ENCODE measurements around the gene PTMS.
"Not testable (repeated sequence)": the region's sequence is repeated elsewhere in the genome, so short reads cannot be mapped to it uniquely, and the experiment has no call there.

Gene PTMS

GRCh38 chr12:6765634-6766581 lies at the start of gene PTMS:
TSS of gene PTMS (plus strand) at chr12:6766363. CDS start at chr12:6766706, 343 bp downstream.
- peak; percentile 97 for DNase-seq (ENCODE audit: low read depth, low spot score)

GRCh38 chr12:6716874-6717437 lies 49.2 kb upstream of the PTMS start:
- no peak for DNase-seq (ENCODE audit: low read depth, low spot score)

GRCh38 chr12:6722863-6723262 lies 43.3 kb upstream of the PTMS start:
- no peak for DNase-seq (ENCODE audit: low read depth, low spot score)

- DNase-seq (ENCODE audit: low read depth, low spot score) = peak; percentile 99
Measured at GRCh38 chr12:6723607-6724408, 42.4 kb upstream of the PTMS start, which contains the start of gene COPS7A. TSS of gene COPS7A (plus strand) at chr12:6724046. CDS start at chr12:6724657, 611 bp downstream.

DNA sequence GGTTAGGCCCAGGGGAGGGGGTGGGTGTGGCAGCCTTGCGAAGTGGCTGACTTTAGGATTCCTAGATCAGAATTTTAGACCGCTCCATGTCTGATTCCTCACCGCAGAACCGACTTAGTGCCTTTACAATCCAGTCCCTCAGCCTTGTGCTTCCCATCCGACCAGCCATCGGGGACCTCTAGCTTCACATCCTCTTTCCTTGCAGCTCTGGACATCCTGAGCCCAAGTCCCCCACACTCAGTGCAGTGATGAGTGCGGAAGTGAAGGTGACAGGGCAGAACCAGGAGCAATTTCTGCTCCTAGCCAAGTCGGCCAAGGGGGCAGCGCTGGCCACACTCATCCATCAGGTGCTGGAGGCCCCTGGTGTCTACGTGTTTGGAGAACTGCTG lies 41.8 kb upstream of the PTMS start:
- no peak for DNase-seq (ENCODE audit: low read depth, low spot score)

DNA sequence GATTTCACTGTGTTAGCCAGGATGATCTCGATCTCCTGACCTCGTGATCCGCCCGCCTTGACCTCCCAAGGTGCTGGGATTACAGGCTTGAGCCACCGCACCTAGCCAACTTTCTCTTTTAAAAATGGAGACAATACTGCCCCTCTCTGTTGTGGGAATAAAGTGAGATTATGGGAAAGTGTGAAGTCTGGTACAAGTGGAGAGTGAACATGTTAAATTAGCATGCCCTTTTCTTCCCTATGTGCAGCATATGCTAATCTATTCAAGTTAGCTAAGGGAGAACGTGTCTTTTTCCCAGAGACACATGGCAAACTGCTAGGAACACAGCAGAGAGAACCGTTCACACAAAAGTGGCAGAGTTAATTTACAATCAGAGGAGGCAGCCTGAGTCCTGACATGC lies 40.8 kb upstream of the PTMS start:
- no peak for DNase-seq (ENCODE audit: low read depth, low spot score)

DNA sequence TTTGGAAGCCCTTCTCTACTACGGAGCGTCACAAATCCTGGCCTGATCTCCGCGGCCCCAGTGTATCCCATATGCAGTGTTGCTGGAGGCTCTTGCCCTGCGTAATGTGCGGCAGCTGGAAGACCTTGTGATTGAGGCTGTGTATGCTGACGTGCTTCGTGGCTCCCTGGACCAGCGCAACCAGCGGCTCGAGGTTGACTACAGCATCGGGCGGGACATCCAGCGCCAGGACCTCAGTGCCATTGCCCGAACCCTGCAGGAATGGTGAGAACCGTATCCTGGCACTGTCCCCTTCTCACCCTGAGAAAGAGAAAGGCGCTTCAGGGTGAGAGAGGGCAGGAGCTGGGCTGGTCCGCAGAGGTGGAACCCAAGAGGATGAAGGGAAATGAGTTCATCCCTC lies 37.0 kb upstream of the PTMS start:
- no peak for DNase-seq (ENCODE audit: low read depth, low spot score)

GRCh38 chr12:6730169-6730568 lies 36.0 kb upstream of the PTMS start:
- no peak for DNase-seq (ENCODE audit: low read depth, low spot score)

GRCh38 chr12:6734506-6735387 lies 31.4 kb upstream of the PTMS start:
- no peak for DNase-seq (ENCODE audit: low read depth, low spot score)

- DNase-seq (ENCODE audit: low read depth, low spot score) = peak; percentile 73
Measured at GRCh38 chr12:6735448-6736191, 30.5 kb upstream of the PTMS start.

- DNase-seq (ENCODE audit: low read depth, low spot score) = no peak
Measured at GRCh38 chr12:6736754-6737153, 29.4 kb upstream of the PTMS start.

GRCh38 chr12:6742080-6742479 lies 24.1 kb upstream of the PTMS start:
- not testable (repeated sequence) for DNase-seq (ENCODE audit: low read depth, low spot score)

- no peak for DNase-seq (ENCODE audit: low read depth, low spot score)
Measured at GRCh38 chr12:6742834-6743233, 23.3 kb upstream of the PTMS start.

DNA sequence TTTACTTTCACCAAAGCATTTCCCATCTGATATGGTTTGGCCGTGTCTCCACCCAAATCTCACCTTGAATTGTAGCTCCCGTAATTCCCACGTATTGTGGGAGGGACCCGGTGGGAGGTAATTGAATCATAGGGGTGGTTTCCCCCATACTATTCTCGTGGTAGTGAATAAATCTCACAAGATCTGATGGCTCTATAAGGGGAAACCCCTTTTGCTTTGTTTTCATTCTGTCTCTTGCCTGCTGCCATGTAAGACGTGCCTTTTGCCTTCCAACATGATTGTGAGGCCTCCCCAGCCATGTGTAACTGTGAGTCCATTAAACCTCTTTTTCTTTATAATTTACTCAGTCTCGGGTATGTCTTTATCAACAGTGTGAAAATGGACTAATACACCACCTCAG lies 22.9 kb upstream of the PTMS start:
- DNase-seq (ENCODE audit: low read depth, low spot score) = not testable (repeated sequence)

- no peak for DNase-seq (ENCODE audit: low read depth, low spot score)
Measured at GRCh38 chr12:6745741-6746525, 20.2 kb upstream of the PTMS start.

DNA sequence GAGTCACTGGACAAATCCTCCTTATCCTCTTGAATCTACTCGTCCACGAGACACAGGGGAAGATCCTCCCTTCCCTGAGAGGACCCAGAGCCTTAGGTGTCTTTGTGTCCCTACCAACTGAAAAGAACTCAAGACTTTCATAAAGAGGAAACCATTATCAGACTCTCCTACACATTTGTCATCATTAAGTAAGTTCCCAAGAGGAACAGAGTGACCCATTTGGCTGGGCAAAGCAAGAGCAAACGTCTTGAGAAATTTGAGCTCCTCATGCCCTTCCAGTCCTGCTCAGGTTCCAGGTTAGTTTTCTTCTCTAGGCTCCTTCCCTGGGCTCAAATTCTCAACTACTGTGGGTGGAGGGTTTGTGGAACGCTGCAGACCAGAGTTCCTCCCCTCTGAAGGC lies 18.9 kb upstream of the PTMS start:
- no peak for DNase-seq (ENCODE audit: low read depth, low spot score)

DNA sequence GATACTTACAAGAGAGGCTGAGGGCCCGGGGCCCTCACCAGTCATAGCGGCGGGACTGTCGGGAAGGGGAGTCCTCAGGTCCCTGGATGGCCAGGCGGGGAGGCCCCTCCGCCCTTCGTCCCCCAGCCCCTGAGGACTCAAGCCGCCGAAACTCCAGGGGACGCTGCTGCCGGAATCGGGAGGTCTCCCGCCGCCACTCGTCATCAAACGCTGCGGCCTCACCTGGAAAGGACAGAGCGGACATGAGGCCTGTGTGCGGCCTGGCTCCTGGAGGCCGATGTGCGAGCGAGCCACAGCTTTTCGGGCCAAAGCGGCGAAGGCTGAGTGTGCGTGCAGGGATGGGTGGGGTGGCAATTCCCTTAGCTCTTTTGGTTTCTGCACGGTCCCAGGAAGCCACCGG lies 17.4 kb upstream of the PTMS start:
- DNase-seq (ENCODE audit: low read depth, low spot score) = no peak

GRCh38 chr12:6750506-6750905 lies 15.7 kb upstream of the PTMS start:
- no peak for DNase-seq (ENCODE audit: low read depth, low spot score)

DNA sequence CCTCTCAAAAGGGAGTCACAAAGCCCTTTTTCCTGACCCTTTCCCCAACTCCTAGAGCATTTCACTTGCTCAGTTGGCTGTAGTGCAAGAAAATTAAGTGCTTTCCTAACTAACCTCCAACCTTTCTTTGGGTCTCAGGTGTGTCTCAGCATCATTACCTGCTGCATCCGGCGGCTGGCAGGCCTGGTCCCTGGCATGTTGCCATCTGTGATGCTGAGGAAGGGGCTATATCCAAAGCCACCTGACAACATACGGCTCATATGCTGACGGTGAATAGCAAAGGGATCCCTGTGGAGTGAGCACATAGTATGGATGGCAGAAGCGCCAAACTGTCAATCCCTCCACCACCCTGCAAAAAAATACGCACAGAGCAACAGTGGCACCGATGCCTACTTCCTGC lies 14.4 kb upstream of the PTMS start:
- no peak for DNase-seq (ENCODE audit: low read depth, low spot score)

Measured in astrocyte of the hippocampus (primary cell).